GM10248 (cell line): ENCODE results near the gene DDX54.

Experiments used
- CTCF ChIA-PET: fragments of 300-600 bp; sonication (Branson Sonifier 250); formaldehyde crosslinking; extraction: SDS; loops from one replicate; lab custom pipeline; 2021; ENCODE audit warnings: antibody characterized with exemption; lab: Yijun Ruan, JAX
- POLR2A ChIA-PET: fragments of 350-650 bp; sonication (Branson Sonifier 250); formaldehyde crosslinking; extraction: SDS; loops from one replicate; lab custom pipeline; 2020; ENCODE audit warnings: antibody characterized with exemption; lab: Yijun Ruan, JAX
- DNase-seq: peaks from one replicate; pipeline ENCODE4 v3.0.0; 2012; ENCODE audit errors: extremely low spot score
- CTCF ChIP-seq: IDR thresholded peaks from 2 replicates; pipeline ENCODE4 v1.5.1; 2012; ENCODE audit warnings: mild to moderate bottlenecking, low read depth; ENCODE audit errors: extremely low read depth, missing control alignments, control extremely low read depth

DDX54 gene

GRCh38 chr12:113108308-113108707 lies 77.0 kb downstream of the DDX54 start:
- ChIA-PET POLR2A (no interaction called here), CTCF (interaction anchor here (3.2 kb wide), 1 partner anchor 65 kb away, joined by 15 read pairs; no protein-coding TSS in a partner anchor)
- no peak for DNase-seq
- no peak for TF ChIP-seq CTCF
